Nucleus accumbens (tissue), 56 donors: ENCODE results near the gene RBPJ.

Experiments used
- DNase-seq, 56 donors: peaks; one replicate each; lab custom pipeline; 2025; lab: John Stamatoyannopoulos, UW

RBPJ gene

DNA sequence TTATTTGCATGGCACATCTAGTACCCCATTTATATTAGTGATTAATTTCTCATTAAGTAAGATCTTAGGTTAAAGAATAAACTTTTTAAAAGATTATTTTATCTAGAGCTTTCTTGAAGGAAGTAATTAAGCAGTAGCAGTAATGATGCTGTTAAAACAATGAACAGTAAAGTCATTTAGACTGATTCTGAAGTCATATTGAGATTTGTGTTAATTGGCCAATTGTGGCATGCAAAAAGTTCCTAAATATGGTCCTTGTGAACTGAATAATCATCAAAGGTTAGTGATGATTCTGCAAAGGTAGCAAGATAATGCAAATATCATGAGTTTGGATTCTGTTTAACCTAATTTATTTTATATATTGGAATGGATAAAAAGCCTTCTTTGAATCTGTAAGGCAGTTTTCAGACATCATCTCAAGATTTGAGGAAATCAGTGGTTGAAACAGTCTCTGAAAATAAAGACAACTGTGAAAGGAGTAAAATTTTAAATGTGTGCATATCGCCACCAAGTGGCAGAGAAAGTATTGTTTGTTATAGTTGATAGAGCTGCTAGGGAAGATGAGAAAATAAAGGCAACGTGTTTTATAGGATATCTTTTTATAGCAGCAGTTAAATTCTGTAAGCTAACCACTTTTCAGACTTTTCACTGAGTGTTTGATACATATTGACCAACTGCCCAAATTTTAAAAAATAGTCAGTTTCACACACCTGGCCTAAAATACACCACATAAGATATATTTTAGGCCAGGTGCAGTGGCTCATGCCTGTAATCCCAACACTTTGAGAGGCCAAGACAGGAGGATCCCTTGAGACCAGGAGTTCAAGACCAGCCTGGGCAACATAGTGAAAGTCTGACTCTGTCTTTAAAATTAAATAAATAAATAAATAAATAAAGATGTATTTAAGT lies 89.8 kb downstream of the RBPJ start:
- peak in 10 of 56 donors; percentile 5 to 57 (median 31) for DNase-seq

DNA sequence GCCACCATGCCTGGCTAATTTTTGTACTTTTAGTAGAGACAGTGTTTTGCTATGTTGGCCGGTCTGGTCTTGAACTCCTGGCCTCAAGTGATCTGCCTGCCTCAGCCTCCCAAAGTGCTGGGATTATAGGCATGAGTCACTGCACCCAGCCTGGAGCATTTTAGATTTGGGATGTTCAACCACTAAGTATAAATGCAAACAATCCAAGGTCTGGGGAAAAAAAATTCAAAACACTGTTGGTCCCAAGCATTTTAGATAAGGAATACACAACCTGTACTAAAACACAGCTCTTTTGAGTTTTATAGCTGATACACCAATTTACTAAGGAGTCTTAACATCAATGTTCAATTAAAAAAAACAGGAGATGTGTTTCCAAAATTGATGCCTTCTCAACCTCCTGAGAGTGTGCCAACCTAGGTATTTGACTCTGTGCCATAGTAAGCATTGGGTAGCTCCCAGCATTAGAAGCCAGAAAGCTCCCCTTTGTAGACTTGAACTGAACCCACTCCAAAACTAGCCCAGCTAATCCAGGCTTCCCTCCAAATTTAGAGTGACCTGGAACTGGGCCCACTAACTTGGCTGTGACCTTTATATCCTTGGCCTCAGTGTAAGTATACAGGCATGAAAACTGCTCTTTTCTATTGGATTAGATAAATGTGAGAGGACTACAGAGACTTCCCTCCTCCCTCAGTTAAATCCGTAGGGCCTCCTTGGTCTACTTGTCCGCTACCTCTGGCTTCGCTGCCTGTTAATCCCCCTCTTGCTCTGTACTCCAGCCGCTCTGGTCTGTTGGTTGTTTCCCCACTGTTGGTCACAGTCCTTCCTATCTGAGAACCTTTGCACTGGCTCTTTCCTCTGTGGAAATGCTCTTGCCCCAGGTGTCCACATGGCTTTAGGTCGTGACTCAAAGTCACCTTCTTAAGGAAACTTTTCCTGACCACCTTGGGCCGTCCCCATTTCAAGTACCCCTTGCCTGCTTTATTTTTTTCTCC lies 91.9 kb downstream of the RBPJ start:
- peak in 14 of 56 donors; percentile 2 to 31 (median 12) for DNase-seq

DNA sequence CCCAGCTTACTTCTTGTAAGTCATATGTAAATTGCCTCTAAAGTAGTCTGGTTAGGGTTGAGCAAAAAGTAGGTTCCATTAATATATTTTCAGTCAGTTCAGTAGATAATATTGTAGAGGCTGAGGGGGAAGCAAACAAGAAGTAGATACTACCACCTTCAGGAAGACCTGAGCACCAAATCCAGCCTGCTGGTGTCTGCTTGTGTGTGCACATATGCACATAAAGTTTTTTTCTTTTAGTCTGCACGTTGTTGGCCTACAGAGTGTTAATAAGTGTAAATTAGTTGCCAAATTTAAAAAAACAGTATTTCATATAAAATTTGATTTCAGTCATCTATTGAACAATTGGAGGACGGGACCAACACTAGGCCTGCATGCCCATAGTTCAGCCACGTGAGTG lies 92.8 kb downstream of the RBPJ start:
- no peak for DNase-seq

DNA sequence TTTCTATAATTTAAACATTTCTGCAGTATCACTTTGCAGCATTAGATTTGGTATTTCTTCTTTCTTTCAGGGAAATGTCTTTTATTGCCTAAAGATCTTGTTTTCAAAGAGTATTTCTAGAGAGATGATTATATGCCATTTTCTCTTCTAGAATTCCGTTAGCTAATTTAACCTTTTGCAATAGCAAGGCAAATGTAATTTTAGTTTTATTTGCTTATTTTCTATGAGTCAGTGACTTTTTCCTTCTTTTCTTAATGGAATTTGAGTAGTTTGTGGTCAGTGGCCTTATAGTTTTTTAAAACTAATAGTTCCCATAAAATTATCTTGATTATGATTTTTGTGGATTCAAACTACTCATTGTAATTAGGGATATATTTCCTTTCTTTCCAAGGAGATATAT lies 97.3 kb downstream of the RBPJ start:
- DNase-seq: no peak

DNA sequence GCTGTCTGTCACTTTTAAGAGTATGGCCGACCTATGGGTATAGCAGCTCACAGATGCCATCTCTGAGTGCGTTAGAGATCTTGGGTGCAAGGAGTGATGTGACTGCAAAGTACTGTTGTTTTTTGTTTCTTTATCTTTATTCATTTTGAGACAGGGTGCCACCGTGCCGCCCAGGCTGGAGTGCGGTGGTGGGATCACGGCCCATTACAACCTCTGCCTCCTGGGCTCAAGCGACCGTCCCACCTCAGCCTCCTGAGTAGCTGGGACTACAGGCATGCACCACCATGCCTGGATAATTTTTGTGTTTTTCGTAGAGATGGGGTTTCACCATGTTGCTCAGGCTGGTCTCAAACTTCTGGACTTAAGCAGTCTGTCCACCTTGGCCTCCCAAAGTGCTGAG lies 98.0 kb downstream of the RBPJ start:
- DNase-seq: no peak

DNA sequence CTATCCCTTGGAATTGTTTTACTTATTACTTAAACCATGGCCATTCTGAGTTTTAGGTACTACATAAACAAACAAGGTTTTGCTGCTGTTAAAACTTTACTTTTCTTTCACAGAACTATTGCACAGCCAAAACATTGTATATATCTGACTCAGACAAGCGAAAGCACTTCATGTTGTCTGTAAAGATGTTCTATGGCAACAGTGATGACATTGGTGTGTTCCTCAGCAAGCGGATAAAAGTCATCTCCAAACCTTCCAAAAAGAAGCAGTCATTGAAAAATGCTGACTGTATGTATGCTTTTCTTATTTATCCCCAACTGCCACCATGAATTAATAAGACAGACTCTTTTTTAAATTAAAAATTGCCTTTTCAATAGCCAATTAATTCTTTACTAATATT lies 99.6 kb downstream of the RBPJ start:
- DNase-seq: no peak

DNA sequence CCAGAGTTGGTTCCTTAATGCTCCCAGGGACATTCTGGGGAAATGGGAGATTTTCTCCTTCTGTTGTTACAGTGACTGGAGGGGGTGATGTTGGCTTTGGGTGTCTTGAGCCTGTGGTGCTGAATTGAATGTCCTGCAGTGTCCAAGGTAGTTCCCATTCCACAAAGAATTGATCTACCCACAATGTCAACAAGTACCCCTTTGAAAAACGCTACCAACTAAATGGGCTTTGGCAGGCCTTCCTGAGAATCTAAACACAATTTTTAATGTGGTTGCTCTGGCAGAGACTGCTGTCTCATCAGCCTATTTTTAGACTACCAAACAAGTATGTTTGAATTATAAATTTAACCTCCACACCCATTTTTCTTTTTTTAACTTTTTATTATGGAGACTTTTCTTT lies 100.1 kb downstream of the RBPJ start:
- no peak for DNase-seq

DNA sequence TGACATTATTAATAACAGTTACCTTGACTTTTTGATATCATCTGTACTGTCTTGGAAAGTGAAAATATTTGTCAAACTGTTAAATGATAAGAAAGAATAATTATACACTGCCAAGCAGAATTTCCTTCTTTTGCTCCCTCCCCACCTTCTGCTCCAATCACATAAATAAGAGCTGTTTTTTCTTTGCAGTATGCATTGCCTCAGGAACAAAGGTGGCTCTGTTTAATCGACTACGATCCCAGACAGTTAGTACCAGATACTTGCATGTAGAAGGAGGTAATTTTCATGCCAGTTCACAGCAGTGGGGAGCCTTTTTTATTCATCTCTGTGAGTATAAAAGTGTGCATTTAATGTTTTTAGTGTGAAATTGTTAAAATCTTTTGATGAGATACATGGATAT lies 103.3 kb downstream of the RBPJ start:
- no peak for DNase-seq

DNA sequence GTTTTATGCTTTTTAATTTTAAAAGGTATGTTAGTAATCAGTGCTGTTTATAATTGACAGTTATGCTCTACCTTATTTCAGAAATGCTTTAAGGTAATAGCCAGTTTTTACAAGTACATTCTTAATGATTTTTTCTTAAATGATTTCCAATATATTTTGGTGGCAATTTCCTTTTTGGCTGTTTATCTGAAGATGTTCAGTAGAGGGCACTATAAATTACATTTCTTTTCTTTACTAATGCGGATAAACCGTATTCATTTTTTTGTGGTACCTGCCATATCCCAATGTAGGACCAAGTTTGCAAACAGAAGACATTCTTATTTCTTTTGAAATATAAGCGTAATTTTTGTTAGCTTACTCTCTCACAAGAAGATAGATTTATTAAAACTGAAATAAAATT lies 104.0 kb downstream of the RBPJ start:
- DNase-seq: no peak

DNA sequence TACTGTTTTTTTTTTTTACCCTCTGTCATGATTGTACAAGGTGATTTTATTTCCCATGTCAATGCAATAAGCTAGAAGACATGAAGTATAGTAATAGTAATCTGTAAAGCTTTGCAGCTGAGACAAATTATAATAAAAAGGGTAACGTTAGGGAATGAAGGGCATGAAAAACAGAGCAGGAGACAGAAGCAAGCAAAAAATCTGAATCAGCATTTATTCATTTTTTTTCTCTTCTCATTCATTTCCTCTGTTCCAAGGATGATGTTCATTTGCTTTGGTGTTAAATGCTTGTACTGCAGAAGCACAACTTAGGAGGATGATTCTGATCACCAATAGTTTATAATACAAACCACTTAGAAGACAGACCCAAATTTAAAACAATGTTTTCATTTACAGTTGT lies 105.1 kb downstream of the RBPJ start:
- DNase-seq: no peak

DNA sequence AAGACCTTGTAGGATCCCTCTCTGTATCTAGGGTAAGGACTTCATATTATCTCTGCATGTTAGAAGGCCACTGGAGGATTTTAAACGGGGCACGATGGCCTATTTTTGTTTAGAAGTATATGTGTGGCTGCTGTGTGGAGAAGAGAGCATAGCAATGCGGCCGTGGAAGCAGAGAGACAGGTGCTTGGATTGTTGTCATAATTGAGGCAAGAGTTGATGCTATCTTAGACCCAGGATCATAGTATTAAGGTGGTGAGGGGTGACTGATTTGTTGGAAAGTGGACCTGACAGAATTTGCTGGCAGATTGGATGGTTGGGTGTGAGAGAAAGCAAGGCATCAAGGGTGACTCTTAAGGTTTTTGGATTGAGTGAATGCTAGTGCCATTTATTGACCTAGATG lies 106.1 kb downstream of the RBPJ start:
- no peak for DNase-seq

DNA sequence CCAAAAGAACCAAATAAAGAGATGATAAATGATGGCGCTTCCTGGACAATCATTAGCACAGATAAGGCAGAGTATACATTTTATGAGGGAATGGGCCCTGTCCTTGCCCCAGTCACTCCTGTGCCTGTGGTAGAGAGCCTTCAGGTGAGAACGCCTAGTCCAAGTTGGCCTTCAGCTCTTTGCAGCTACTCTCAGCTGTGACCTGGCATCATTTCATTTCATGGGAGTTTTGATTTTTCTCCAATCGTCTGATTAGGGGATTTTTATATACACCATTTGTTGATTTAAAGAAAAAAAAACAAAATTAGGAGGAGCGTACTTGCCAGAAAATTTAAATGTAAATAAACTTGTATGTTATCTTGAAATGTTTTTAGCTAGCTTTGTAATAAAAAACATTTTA lies 109.1 kb downstream of the RBPJ start:
- no peak for DNase-seq

DNA sequence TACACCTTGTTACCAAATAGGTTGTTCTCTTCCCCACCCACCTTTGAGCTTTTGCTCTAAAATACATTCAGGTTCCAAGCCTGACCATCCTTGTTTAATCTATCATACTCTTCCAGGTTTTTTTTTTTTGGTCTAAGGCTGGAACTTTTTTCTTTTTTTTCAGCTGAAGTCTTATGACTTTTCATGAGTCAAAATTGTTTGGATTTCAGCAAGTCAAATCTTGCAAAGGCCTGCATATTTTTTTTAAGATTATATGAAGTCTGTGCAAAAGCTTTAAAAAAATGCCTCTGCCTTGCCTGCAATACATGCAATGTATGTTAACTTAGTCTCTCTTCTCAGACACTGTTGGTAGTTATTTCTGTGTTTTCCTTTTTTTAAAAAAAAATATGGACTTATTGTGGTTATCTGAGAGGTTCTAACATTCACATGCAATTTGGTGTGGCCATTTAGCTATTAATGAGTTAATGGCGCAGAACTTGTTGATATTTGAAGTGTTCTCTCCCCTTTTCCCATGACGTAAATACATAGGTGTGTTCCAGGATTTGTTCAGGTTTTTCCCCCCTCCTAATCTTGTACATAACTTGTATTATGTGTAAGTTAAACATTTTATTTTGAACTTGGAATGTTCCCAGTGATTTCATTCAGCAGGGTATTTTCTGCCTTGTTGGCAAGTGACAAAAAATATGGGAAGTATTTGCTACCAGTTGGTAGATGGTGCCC lies 110.8 kb downstream of the RBPJ start:
- DNase-seq: no peak

DNA sequence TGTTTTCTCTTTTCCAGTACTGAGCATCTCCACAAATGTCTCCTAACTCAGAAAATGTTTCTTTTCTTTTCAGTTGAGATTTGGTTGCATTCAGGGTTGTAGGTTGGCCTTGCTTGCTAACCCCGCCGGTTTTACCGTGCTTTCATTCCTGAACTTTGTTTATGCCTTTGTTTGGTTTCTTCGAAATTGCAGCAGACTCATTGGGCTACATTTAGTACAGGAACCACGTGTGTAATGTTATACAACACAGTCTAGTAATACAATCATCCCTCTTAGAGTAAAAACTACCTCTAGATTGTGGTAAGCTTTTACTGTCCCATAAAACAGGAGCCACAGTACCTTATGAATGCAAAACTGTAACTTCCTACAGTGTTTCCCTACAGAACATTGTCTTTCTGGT lies 111.6 kb downstream of the RBPJ start:
- no peak for DNase-seq

DNA sequence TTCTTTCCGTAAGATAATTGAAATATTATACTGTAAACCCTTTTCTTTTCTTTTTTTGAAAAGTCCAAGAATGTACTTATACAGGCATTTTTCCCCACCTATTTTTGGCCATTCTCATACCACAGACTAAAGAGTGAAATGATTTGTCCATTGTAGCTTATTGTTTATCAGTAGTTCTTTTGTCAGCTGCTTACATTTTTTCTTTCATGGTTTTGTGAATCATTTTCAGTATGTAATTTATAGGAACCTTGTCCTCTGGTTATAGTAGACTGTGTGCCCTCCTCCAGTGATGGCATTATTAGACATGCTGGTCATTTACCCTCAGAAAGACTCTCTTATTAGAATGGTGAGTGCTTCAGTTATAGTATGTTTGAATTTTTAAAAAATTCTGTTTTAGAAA lies 112.7 kb downstream of the RBPJ start:
- DNase-seq: no peak

DNA sequence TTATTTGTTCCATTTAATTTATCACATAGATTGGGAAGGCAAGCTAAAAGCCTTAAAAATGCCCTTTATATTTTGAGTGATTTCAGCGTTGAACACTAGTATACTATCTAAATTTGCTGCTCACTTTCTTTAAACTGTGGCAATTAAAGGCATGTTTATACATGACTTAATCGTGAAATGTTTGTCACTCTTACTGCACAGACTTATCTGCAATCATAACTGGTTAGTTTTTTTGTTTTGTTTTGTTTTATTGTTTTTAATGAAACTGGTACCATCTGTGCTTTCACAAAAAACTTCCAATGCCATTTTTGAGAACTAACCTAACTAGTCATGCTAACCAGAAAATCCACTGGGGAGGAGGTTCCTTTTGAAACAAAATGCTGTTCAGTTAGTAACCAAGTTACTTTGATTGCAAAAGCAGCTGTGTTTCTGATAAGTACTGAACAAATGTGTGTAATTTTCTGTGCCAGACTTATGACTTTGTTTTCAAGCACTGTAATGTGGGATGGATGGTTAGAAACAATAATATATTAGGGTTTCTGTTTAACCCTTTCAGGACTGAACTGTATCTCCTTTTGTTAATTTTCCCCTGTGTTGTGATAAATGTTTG lies 113.3 kb downstream of the RBPJ start:
- no peak for DNase-seq

DNA sequence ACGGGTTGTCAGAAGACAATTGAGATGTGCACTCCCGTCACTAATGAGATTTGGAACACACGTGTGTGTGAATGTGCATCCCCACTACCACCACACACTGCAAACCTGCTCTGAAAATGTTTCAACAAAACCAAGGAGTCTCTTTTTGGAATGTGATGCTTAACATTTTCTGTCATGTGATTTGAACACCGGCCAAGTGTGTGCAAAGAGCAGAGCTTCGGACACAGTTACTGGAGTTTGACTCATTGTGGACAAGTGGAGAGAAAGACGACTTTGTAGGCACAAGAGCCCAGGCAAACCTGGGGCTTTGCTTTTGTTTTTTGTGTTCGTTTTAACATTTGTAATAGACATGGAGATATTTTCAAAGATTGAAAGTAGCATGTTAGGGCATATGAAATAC lies 120.3 kb downstream of the RBPJ start:
- no peak for DNase-seq

DNA sequence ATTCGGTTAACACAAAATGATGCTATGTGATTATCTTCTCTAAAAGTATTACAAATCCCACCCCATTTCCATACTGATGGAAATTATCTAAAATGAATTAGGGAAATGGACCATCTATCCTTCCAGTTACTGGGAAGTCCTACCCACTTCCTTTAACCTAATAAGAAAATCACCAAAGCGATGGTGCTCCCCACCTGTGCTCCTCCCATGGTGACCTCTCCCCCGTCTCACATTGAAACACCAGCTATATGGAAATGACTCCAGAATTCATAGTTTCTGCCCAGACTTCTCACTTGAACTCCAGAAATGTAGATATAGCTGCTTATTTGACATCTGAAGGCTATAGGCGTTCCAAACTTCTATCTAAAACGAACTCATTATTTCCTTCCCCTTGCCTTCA lies 121.0 kb downstream of the RBPJ start:
- no peak for DNase-seq

DNA sequence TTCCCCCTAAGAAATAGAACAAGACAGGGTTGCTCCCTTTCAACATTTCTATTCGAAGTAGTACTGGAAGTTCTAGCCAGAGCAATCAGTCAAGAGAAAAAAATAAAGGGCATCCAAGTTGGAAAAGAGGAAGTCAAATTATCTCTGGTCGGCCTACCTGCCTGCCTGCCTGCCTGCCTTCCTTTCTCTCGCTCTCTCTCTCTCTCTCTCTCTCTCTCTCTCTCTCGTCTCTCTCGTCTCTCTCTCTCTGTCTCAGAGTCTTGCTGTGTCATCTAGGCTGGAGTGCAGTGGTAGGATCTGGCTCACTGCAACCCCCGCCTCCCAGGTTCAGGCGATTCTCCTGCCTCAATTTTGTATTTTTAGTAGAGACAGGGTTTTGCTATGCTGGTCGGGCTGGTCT lies 126.6 kb downstream of the RBPJ start:
- DNase-seq: no peak

DNA sequence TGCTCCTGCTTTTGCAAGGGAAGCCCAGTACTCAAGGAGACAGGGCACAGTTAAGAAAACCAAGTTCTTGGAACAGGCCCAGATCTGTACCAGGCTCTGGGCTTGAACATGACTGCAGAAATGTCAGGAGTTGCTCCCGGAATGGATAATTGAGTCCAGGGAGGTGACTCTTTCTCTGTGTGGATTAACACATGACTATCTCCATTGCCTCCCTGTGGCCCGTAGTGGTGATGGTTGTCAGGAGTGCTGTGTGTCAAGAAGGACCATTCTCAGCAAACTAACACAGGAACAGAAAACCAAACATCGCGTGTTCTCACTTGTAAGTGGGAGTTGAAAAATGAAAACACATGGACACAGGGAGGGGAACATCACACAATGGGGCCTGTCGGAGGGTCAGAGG lies 129.6 kb downstream of the RBPJ start:
- DNase-seq: no peak
